ENCODE data around the gene TMEM132A. TPM values are rescaled to one million over a fixed set of nuclear protein-coding genes. Genes with fewer than 3 reads are reported as not detected.

The TMEM132A gene
- total RNA-seq, 1 donor from 2014 or later, result 22.6 TPM

GRCh38 chr11:60924906-60925853 is 920 bp downstream of the TMEM132A start:
- H3K27me3 ChIP-seq (ENCODE audit: control insufficient read depth, insufficient read depth, low read length), result no peaks in the 10 kb centered on the region
- FAIRE-seq (no peak), DNase-seq (ENCODE audit: low read depth) (no peak)
- no peak for TF ChIP-seq CTCF (IDR thresholded peaks at IDR 0.05; ENCODE audit: insufficient read depth, low read length, severe bottlenecking)
- peak overlapping the region; percentile 79 for H3K4me3 ChIP-seq (ENCODE audit: low read depth, low read length)
- H3K36me3 ChIP-seq (ENCODE audit: control insufficient read depth, insufficient read depth, low read length), result peaks cover 21% of the 10 kb centered on the region

GRCh38 chr11:60925868-60926267 is 1.6 kb downstream of the TMEM132A start:
- TF ChIP-seq CTCF (IDR thresholded peaks at IDR 0.05; ENCODE audit: insufficient read depth, low read length, severe bottlenecking), result no peak
- Histone ChIP-seq H3K36me3 (ENCODE audit: control insufficient read depth, insufficient read depth, low read length) (peaks cover 22% of the 10 kb centered on the region), H3K27me3 (ENCODE audit: control insufficient read depth, insufficient read depth, low read length) (no peaks in the 10 kb centered on the region), H3K4me3 (ENCODE audit: low read depth, low read length) (no peak overlapping the region)
- DNase-seq (ENCODE audit: low read depth) (peak; percentile 94), FAIRE-seq (no peak)

GRCh38 chr11:60926500-60926899 is 2.2 kb downstream of the TMEM132A start:
- DNase-seq (ENCODE audit: low read depth) (no peak), FAIRE-seq (no peak)
- Histone ChIP-seq H3K36me3 (ENCODE audit: control insufficient read depth, insufficient read depth, low read length) (peaks cover 23% of the 10 kb centered on the region), H3K4me3 (ENCODE audit: low read depth, low read length) (no peak overlapping the region), H3K27me3 (ENCODE audit: control insufficient read depth, insufficient read depth, low read length) (no peaks in the 10 kb centered on the region)
- no peak for TF ChIP-seq CTCF (IDR thresholded peaks at IDR 0.05; ENCODE audit: insufficient read depth, low read length, severe bottlenecking)

- Histone ChIP-seq H3K27me3 (ENCODE audit: control insufficient read depth, insufficient read depth, low read length) (no peaks in the 10 kb centered on the region), H3K36me3 (ENCODE audit: control insufficient read depth, insufficient read depth, low read length) (peaks cover 26% of the 10 kb centered on the region), H3K4me3 (ENCODE audit: low read depth, low read length) (no peak overlapping the region)
- FAIRE-seq (no peak), DNase-seq (ENCODE audit: low read depth) (no peak)
- TF ChIP-seq CTCF (IDR thresholded peaks at IDR 0.05; ENCODE audit: insufficient read depth, low read length, severe bottlenecking), result no peak
Observed at GRCh38 chr11:60927061-60927592, 2.9 kb downstream of the TMEM132A start.

- no peaks in the 10 kb centered on the region for H3K27me3 ChIP-seq (ENCODE audit: control insufficient read depth, insufficient read depth, low read length)
- no peak overlapping the region for H3K4me3 ChIP-seq (ENCODE audit: low read depth, low read length)
- peaks cover 28% of the 10 kb centered on the region for H3K36me3 ChIP-seq (ENCODE audit: control insufficient read depth, insufficient read depth, low read length)
- DNase-seq (ENCODE audit: low read depth) (no peak), FAIRE-seq (no peak)
- TF ChIP-seq CTCF (IDR thresholded peaks at IDR 0.05; ENCODE audit: insufficient read depth, low read length, severe bottlenecking), result no peak
Observed at GRCh38 chr11:60927600-60927999, 3.3 kb downstream of the TMEM132A start.
